ENCODE data around the gene SF3B2.
"Not testable (repeated sequence)": the region's sequence is repeated elsewhere in the genome, so short reads cannot be mapped to it uniquely, and the experiment has no call there.

The SF3B2 gene

DNA sequence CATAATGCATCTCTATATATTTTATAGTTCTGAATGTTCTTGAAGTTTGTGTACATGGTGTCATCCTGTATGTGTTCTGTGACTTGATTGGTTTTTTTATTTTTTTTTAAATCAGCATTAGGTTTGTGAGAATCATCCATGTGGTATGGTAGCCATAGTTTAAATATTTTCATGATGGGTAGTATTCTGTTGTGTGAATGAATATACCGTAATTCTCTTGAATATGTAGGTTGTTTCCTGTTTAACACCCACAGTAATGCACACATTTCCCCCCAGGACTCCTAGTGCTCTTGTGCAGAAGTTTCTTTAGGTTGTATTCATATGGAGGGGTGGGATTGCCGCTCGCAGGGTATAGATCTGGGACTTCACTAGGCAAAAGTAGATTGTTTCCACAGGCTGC is 19.9 kb downstream of the SF3B2 start:
- no peak for DNase-seq (ENCODE audit: low read depth)

- DNase-seq (ENCODE audit: low read depth) = no peak
Measured at GRCh38 chr11:66072518-66072917, 20.4 kb downstream of the SF3B2 start.

DNA sequence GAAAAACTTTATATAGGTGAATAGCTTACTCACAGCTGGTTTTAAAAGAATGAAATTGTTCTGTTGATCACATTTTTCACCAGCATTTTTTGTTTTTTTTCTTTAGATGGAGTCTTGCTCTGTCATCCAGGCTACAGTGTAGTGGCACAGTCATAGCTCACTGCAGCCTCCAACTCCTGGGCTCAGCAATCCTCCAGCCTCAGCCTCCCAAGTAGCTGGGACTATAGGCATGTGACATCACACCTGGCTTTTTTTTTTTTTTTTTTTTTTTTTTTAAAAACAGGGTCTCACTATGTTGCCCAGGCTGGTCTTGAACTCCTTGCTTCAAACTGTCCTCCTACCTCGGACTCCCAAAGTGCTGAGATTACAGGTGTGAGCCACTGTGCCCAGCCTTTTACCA is 21.5 kb downstream of the SF3B2 start:
- DNase-seq (ENCODE audit: low read depth) = no peak

DNA sequence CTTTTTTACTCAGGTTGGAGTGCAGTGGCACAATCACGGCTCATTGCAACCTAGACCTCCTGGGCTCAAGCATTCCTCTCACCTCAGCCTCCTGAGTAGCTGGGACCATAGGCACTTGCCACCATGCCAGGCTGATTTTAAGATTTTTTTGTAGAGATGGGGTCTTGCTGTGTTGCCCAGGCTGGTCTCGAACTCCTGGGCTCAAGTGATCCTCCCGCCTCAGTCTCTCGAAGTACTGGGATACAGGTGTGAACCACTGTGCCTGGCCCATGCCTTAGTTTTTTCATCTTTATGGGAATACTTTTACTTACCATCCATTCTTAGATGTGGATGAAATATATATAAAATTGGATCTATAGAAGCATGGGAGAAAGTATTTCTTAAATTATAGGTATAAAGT is 23.1 kb downstream of the SF3B2 start:
- DNase-seq (ENCODE audit: low read depth) = no peak

GRCh38 chr11:66076561-66076960 is 24.4 kb downstream of the SF3B2 start:
- no peak for DNase-seq (ENCODE audit: low read depth)

- DNase-seq (ENCODE audit: low read depth) = no peak
Measured at GRCh38 chr11:66077927-66078326, 25.8 kb downstream of the SF3B2 start.

GRCh38 chr11:66078949-66079348 is 26.8 kb downstream of the SF3B2 start:
- DNase-seq (ENCODE audit: low read depth) = not testable (repeated sequence)

GRCh38 chr11:66080055-66080817 is 28.1 kb downstream of the SF3B2 start:
- no peak for DNase-seq (ENCODE audit: low read depth)

DNA sequence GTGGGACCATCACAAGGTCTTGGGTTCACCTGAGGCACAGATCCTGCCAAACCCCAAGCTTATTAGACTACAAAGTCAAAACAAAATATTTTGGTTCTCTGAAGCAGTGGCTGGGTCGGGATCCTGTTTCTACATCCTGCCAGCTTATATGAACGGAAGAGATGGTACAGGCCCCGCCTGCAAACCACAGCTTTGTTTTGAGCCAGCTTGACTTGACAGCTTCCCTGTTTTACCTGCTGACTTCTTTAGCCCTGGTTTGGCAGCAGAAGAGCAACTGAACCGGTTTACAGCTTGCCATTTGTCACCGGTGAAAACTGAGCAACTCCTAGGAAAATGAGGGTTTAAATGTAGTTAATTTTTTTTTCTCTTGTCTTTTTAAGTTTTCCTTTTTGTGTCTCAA is 29.3 kb downstream of the SF3B2 start:
- DNase-seq (ENCODE audit: low read depth) = no peak

DNA sequence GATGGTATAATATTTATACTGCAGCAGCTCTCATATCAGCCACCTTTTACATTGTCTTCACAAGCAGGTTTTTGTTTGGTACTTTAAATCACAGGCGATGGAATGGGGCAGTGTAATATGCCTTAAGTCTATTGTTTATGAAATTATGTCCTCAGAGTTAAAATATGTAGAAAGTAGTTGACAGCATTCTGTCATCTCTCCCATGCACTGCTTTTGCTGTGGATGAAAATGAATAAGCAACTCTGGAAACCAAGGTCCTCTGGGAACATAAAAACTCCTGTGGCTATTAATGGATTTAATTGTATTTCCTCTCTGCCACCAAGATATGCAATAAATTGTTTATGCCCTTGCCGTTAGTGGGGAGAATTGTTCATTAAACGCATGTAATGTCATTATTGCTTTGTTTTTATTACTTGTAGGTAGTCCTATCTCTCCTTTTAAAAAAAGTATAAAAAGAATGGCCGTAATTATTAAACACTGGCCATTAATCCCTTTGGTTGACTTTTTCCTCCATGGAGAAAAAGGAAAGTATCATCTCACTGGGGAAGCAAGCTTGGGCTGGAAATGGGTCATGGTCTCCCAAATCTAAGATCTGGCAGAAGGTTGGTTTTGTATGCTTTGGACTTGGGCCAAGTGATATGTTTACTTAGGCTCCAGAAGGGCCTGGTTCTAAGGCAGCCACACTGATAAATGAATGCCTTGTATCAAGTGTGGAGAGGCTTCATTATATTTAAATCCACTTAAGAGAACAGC is 31.0 kb downstream of the SF3B2 start:
- DNase-seq (ENCODE audit: low read depth) = no peak

- DNase-seq (ENCODE audit: low read depth) = no peak
Measured at GRCh38 chr11:66083767-66084166, 31.6 kb downstream of the SF3B2 start.

- no peak for DNase-seq (ENCODE audit: low read depth)
Measured at GRCh38 chr11:66084821-66085475, 32.8 kb downstream of the SF3B2 start.

GRCh38 chr11:66087148-66087908 is 35.2 kb downstream of the SF3B2 start:
- no peak for DNase-seq (ENCODE audit: low read depth)

GRCh38 chr11:66089067-66089466 is 36.9 kb downstream of the SF3B2 start:
- DNase-seq (ENCODE audit: low read depth) = no peak

GRCh38 chr11:66090288-66090687 is 38.1 kb downstream of the SF3B2 start:
- no peak for DNase-seq (ENCODE audit: low read depth)

GRCh38 chr11:66092125-66092524 is 40.0 kb downstream of the SF3B2 start:
- not testable (repeated sequence) for DNase-seq (ENCODE audit: low read depth)

- not testable (repeated sequence) for DNase-seq (ENCODE audit: low read depth)
Measured at GRCh38 chr11:66099746-66100145, 47.6 kb downstream of the SF3B2 start.

- peak; percentile 22 for DNase-seq (ENCODE audit: low read depth)
Measured at GRCh38 chr11:66100272-66101065, 48.3 kb downstream of the SF3B2 start.

DNA sequence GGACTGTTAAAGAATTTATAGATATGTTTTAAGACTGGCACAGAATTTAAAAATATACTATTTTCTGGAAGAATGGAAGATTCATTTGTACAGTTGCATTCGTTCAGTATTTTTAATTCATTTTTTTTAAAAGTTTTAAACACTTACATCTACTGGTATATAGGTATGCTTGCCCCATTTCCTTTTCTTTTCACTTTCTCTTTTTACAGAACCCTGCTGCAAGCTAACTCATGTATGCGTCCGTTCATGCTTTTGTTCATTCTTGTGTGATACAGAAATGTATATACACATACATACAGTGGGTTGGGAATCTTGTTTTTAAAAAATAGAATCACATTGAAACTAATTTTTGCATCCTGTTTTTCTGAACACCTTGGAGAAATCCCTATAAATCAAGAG is 48.9 kb downstream of the SF3B2 start:
- DNase-seq (ENCODE audit: low read depth) = no peak

- DNase-seq (ENCODE audit: low read depth) = no peak
Measured at GRCh38 chr11:66104057-66104638, 52.0 kb downstream of the SF3B2 start.
